Activated CD8-positive, alpha-beta memory T cell treated with anti-CD3 and anti-CD28 coated beads for 1 hour (primary cell): ENCODE data around the gene DDX31.

Source experiments
- DNase-seq, 2 donors: peaks; one replicate each; pipeline ENCODE4 v3.0.0-alpha.2; 2020; ENCODE audit warnings: low read depth in 1 of 2; ENCODE audit errors: extremely low read depth in 1 of 2

The DDX31 gene

GRCh38 chr9:132674485-132674884, 4.7 kb upstream of the DDX31 start:
- DNase-seq = no peak

- no peak for DNase-seq
Observed at GRCh38 chr9:132673355-132673754, 3.6 kb upstream of the DDX31 start.

- DNase-seq = no peak
Observed at GRCh38 chr9:132672413-132672690, 2.6 kb upstream of the DDX31 start.

DNA sequence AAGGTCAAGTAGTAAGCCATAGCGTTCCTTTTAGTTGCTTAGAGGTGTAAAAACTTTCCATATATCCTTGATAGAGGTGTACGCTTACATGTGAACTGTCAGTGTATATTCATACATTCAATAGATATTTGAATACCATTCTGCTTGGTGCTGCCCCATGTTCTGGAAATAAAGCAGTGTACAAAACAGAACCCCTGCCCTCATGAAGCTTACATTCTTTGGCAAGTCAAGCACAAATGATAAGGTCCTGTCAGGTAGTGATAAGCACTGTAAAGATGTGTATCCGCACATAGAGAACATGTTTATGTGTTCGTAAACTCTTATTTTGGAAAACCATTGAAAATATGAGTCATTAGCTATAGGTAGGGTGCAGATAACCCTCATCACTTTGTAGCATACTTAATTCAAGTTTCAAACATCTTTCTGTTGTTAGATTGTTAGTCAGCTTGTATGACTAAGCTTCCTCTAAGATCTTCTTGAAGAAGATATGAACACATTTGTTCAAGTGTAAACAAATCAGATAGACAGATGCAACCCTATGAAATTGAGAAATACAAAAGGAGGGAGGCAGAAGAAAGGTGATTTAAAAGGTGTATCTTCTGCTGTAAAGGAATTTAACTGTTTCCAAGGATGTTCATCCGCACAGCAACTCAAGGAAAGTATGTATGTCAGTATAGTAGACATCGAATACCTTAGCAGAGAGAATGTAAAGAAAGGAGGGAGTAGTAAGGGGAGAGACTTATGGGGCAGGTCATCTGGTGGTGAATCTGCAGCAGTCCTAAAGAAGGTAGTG, 2.0 kb upstream of the DDX31 start:
- no peak for DNase-seq

- DNase-seq = peak; percentile 13 to 35
Observed at GRCh38 chr9:132670457-132671391, 941 bp upstream of the DDX31 start, which contains the start of gene GTF3C4. Gene GTF3C4 (plus strand): TSS chr9:132670464. CDS start chr9:132670599, 135 bp downstream.

- no peak for DNase-seq
Observed at GRCh38 chr9:132669319-132669697, 475 bp downstream of the DDX31 start.

DNA sequence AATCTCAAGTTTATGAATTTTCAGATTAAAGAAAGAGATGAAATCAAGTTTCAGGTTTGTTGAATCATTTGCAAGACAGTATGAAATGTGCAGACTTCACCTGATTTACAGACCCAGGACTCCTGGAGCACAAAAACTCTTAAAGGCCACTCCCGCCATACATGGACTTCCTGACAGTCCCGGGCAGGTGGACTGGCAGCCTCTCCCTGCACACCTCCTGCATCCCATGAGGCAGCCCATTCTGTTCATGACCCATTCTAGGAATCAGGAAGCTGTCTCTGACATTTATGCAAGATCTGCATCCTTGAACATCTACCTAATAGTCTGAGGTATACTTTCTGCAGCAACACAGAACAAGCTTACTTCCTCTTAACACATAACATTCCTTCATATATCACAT, 5.9 kb downstream of the DDX31 start:
- no peak for DNase-seq

DNA sequence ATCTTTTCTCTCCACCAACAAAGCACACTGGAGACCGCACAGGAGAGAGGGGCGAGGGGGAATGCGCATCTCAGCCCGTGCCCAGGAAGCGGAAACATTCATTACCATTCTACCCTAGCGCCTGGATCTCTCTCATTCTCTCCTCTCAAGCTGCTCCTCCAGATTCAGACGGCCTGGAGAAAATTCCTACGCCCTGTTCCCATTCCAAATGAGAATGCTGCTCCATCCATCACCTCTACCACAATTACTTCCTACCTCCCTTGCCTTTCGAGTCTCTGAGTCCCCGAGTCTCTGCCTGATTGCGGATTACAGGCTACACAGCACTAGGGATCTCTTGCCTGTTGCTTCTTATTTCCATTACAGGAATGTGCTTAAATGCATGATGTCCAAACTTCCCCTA, 6.7 kb downstream of the DDX31 start:
- DNase-seq = no peak

- DNase-seq = no peak
Observed at GRCh38 chr9:132662152-132662945, 7.4 kb downstream of the DDX31 start.

DNA sequence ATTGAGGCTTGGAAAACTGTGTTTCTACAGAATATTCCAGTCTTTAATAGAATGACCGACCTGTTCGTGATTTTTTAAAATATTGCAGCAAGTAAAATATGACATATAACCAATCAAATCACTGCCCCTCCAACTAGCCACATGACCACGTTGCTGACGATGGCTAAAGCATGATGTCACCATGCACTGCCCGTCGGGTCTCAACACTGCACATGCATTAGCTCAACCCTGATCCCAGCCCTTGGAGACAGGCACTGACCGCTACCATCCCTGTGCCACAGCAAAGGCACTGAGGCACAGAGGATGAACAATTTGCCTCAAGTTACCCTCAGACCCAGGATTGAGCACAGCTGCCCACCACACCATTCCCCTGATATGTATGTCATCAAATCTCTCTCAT, 13.5 kb downstream of the DDX31 start:
- no peak for DNase-seq

DNA sequence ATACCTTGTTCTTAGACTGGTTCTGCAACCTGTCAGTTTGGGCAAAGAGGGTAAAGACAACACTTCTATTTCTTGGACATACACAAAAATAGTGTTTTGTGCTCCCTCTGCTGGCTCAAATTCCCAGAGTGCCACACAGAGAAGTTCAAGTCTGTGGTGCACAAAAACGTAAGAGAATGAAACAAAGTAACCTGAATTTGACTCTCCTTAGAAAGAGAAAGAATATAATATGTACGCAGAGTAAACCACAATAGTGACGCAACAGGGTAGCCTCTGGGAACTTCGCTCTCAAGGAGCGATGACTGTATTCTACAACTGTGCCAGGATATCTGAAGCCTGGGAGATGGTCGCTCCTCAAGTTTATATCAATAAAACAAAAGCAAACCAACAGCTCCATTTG, 18.5 kb downstream of the DDX31 start:
- DNase-seq = no peak

GRCh38 chr9:132648685-132649084, 21.1 kb downstream of the DDX31 start:
- no peak for DNase-seq

DNA sequence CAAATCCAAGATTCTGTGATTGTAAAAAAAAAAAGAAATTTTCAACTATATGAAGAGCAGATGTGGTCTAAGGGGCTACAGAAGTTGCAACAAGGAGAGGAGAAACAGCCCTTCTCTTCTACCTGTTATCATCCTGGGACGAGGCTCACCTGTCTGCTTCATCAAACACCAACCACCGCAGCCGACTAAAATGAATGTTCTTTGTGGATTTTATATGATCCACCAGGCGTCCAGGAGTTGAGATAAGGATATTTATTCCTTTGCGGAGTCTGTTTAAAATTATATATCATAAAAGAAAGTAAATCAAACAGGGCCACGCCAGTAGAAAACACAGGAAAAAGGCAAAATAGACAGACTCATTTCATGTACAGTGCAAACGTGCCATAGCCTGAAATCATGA, 21.5 kb downstream of the DDX31 start:
- no peak for DNase-seq

- no peak for DNase-seq
Observed at GRCh38 chr9:132647806-132648205, 22.0 kb downstream of the DDX31 start.

- DNase-seq = no peak
Observed at GRCh38 chr9:132647355-132647754, 22.4 kb downstream of the DDX31 start.

- no peak for DNase-seq
Observed at GRCh38 chr9:132646726-132647125, 23.1 kb downstream of the DDX31 start.

- DNase-seq = no peak
Observed at GRCh38 chr9:132645711-132646110, 24.1 kb downstream of the DDX31 start.

GRCh38 chr9:132645306-132645705, 24.5 kb downstream of the DDX31 start:
- DNase-seq = no peak

DNA sequence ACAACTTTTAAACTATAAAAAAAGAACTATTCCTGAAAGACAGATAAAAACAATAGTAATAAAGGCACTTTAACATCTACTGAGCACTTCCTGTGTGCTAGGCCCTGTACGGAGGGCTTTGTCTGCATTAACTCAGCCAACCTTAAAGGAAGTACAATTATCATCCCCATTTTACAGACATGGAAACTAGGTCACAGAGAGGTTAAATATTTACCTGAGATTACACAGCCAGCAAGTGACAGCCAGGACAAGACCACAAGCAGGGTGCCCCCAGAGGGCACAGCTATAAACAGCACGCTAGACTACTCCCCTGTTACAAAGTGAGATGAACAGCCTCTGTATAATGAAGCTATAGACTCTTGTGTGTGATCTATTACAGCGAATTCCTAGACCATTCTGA, 25.5 kb downstream of the DDX31 start:
- DNase-seq = no peak

- no peak for DNase-seq
Observed at GRCh38 chr9:132641216-132641615, 28.6 kb downstream of the DDX31 start.

GRCh38 chr9:132639322-132639721, 30.5 kb downstream of the DDX31 start:
- DNase-seq = no peak
